H54 (cell line): ENCODE measurements around the gene USP37.

Experiments
- DNase-seq: peaks from one replicate; pipeline ENCODE4 v3.0.0; 2011; ENCODE audit warnings: low spot score, mixed read lengths; ENCODE audit not compliant: insufficient read length
- FAIRE-seq: peaks from 3 replicates; lab custom pipeline; 2011; peaks lifted over from hg19 to GRCh38; lab: Jason Lieb, UNC
- POLR2A ChIP-seq: IDR thresholded peaks from 2 replicates; pipeline ENCODE4 v1.6.1; 2011; ENCODE audit warnings: low read depth, mild to moderate bottlenecking, low read length

USP37 gene

DNA sequence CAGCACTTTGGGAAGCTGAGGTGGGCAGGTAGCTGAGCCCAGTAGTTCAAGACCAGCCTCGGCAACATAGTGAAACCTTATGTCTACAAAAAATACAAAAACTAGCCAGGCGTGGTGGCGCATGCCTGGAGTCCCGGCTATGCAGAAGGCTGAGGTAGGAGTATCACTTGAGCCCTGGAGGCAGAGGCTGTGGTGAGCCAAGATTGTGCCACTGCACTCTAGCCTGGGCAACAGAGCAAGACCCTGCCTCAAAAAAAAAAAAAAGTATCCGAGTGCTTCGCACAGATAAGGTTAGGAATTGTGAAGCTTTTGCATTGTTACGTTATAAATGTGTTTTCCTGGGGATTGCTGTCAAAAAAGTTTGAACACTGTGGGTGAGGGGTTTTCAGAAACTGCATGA, 164.3 kb downstream of the USP37 start:
- no peak for FAIRE-seq
- TF ChIP-seq POLR2A = no peak

DNA sequence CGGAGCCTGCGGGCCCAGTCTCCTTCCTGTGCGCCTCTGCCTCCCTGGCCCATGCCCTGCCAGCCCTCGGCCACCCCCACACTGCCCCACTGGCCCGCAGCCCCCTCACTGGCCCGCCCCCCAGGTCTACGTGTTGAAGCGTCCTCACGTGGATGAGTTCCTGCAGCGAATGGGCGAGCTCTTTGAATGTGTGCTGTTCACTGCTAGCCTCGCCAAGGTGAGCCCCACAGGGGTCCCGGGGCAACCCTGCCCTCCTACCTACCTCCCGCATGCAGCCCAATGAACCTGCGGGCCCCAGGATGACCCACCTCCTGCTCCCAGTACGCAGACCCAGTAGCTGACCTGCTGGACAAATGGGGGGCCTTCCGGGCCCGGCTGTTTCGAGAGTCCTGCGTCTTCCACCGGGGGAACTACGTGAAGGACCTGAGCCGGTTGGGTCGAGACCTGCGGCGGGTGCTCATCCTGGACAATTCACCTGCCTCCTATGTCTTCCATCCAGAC, 165.2 kb downstream of the USP37 start:
- no peak for DNase-seq
- no peak for FAIRE-seq
- TF ChIP-seq POLR2A = no peak

More for the DNA sequence above, 164.3 kb downstream of the USP37 start:
- no peak for DNase-seq

- TF ChIP-seq POLR2A = no peak
- no peak for FAIRE-seq
- DNase-seq = no peak
Measured at GRCh38 chr2:218402491-218402901, 165.7 kb downstream of the USP37 start.

- FAIRE-seq (no peak), DNase-seq (no peak)
- no peak for TF ChIP-seq POLR2A
Measured at GRCh38 chr2:218401890-218402289, 166.3 kb downstream of the USP37 start.

DNA sequence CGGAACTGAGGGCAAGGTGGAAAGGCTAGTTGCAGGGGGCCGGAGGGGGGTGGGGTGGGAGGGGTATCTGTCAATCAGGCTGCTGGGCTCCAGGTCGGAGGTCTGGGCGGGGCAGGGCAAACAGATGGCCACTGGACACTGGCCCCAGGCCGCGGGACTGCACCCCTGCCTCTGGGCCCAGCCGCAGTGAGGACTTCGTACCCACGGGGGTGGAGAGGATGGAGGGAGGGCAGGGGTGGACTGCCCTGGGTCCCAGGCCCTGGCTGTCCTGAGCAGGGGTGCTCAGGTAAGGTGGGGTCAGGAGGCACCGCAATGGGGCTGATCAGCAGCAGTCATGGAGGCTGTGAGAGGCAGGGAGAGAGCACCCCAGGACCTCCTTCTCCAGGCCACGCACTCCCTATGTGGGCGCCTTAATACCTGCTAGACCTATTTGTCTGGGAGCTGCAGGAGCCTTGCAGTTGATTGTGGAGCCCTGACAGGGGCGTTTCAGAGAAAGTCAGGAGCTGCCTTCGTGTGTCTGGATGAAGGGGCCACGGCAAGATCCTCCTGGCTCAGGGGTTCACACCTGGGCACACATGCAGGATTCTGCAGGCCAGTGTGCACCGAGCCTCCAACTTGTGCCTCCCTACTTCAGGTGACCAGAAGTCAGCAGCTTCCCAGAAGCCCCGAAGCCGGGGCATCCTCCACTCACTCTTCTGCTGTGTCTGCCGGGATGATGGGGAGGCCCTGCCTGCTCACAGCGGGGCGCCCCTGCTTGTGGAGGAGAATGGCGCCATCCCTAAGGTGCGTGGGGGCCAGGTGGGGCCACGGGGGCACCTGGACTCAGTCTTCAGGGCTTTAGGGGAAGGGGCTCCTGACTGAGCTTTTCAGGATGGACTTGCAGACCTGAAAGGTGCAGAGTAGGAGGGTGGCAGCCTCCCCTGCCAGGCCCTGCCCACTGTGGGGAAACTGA, 166.9 kb downstream of the USP37 start:
- no peak for DNase-seq
- TF ChIP-seq POLR2A = peak; percentile 3; the same call in 1 of the 2 replicates
- no peak for FAIRE-seq
